ENCODE results near the gene CLDN8. TPM values are rescaled to one million over a fixed set of nuclear protein-coding genes. Genes with fewer than 3 reads are reported as not detected.
A peak's percentile ranks its signal among the peaks of the same experiment; 100 is the strongest.

Gene CLDN8
- 10 to 100 TPM; 65.7 to 89.0 TPM for total RNA-seq
- long read RNA-seq, transcript CLDN8-201 (1 exons, 2,068 nt), result major isoform, 133 of 133 reads
- long read RNA-seq, partial matches to known transcripts, result 0 of 133 reads
- long read RNA-seq, other reads (novel, unspliced or antisense), result 0 of 133 reads

GRCh38 chr21:30216041-30216723 is at the start of gene CLDN8:
Gene CLDN8, minus strand, starts transcription at chr21:30216097. Its CDS starts 172 bp downstream, at chr21:30215925.
- intact Hi-C loops (cut with DNase I, micrococcal nuclease), result no loop called here
- DNase-seq (peak; percentile 51 to 71), ATAC-seq (peak; percentile 99)

DNA sequence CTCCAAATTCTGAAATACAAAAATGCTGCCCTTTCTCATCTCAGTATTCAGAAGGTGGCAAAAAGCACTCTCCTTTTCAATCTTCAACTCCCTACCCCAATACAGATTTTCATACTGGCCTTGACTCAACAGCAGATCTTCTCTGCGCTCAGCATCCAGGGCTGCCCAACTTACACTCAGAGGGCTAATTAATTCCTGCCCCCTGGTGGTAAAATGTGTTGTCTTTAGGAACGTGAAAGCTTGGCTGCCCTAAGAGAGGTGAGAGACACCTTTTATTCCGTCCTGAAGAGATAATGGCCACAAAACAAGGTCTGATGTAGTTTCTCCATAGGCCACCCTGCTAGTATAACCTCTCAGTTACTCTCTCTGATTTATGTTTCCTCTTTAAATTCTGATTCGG is 41.9 kb upstream of the CLDN8 start:
- intact Hi-C loops (cut with DNase I, micrococcal nuclease), result no loop called here
- ATAC-seq (peak; percentile 30), DNase-seq (no peak)

DNA sequence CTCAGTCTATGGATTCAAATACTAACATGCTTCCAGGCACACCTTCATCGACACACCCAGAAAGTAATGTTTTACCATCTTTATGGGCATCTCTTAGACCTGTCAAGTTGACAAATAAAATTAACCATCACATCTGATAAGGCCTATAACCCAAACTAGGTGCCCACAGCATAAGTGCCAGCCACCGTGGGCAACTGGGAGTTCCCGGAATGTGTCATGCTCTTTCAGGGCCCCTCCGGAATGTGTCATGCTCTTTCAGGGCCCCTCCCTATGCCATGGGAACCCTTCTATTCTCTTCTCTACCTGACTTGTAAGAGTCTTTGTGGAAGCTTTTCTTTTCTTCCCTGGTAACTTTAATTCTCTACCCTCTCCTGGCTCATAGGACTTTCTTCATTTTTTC is 40.2 kb upstream of the CLDN8 start:
- ATAC-seq, result peak; percentile 89

GRCh38 chr21:30255679-30256078 is 39.8 kb upstream of the CLDN8 start:
- intact Hi-C loops (cut with DNase I, micrococcal nuclease), result no loop called here
- DNase-seq (no peak), ATAC-seq (peak; percentile 58)

More for the DNA sequence above, 40.2 kb upstream of the CLDN8 start:
- peak; percentile 46 to 47 for DNase-seq
- intact Hi-C loops (cut with DNase I, micrococcal nuclease), result no loop called here

DNA sequence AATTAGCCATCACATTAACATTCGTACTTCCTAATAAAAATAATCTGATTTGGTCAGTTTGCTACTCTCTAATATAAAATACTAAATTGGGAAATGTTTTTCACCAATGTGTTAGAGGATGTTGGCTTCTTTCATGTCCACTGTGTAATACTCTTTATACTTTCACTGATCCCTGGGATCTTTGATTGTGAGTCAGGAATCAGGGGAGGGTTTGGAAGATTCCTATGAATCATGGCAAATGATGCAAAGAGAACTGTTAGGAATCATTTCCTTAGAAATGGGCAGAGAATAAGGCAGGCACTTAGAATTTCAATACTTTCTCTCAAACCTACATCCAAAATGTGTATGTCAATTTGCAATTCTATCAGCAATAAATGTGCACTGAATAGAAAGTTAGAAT is 35.9 kb upstream of the CLDN8 start:
- ATAC-seq (no peak), DNase-seq (no peak)
- intact Hi-C loops (cut with DNase I, micrococcal nuclease), result no loop called here

DNA sequence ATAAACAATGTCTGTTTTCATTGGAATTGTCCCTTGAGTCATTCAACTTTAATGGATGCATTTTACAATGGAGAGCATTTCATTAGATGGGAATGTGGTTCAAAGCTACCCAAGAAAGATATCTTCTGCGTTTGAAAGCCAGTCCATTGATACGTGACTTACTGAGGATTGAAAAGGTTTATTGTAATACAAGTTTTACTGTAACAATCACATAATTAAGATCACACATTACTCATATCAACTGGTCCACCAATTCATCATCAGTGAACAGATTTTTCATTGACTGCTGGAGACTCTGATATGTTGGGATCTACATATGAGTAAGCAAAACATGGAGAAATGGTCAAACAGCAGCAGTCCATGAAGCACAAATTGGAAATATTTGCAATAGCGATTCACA is 34.0 kb upstream of the CLDN8 start:
- intact Hi-C loops (cut with DNase I, micrococcal nuclease), result no loop called here
- ATAC-seq, result no peak
- DNase-seq, result no peak

GRCh38 chr21:30248844-30249243 is 32.9 kb upstream of the CLDN8 start:
- intact Hi-C loops (cut with DNase I, micrococcal nuclease), result no loop called here
- ATAC-seq (no peak), DNase-seq (no peak)

DNA sequence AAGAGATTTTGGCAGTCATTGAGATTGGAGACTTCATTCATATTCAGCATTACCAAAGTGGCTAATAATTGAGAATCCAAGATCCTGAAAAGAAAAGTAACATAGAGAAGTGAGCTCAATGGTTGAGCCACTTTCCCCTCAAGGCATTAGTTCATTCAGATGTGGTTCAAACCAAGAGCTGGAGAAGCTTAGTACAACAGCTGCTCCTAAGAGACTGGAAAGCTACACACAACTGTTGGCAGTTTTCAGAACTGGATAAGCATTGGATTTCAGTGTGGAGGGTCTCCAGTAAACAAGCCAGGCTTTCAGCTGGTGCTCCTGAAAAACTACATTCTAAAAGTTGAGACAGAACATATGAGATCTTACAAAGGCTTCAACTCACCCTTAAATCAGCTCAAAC is 29.2 kb upstream of the CLDN8 start:
- DNase-seq, result no peak
- intact Hi-C loops (cut with DNase I, micrococcal nuclease), result no loop called here
- ATAC-seq, result no peak

- ATAC-seq (no peak), DNase-seq (no peak)
- intact Hi-C loops (cut with DNase I, micrococcal nuclease), result no loop called here
Measured at GRCh38 chr21:30243691-30244090, 27.8 kb upstream of the CLDN8 start.

GRCh38 chr21:30240661-30241060 is 24.8 kb upstream of the CLDN8 start:
- ATAC-seq, result no peak
- intact Hi-C loops (cut with DNase I, micrococcal nuclease), result no loop called here
- DNase-seq, result no peak

- DNase-seq (no peak), ATAC-seq (no peak)
- intact Hi-C loops (cut with DNase I, micrococcal nuclease), result no loop called here
Measured at GRCh38 chr21:30238168-30238567, 22.3 kb upstream of the CLDN8 start.

DNA sequence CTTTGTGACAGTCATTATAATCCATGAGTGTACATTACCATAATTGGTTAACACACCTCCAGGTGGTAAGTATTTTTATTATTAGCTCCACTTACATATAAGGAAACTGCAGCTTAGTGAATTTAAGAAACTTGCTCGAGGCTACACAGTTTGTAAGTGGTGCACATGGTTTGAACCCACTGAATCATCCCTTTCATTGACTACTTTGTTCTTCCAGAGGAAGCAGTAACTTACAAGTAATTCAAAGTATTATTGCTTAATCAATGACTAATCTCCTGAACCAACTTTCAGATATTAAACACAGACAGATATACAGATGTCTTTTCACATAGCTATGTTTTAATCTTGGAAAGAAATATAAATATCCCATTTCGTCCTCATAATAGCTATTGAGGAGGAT is 18.7 kb upstream of the CLDN8 start:
- DNase-seq (no peak), ATAC-seq (no peak)
- intact Hi-C loops (cut with DNase I, micrococcal nuclease), result no loop called here

DNA sequence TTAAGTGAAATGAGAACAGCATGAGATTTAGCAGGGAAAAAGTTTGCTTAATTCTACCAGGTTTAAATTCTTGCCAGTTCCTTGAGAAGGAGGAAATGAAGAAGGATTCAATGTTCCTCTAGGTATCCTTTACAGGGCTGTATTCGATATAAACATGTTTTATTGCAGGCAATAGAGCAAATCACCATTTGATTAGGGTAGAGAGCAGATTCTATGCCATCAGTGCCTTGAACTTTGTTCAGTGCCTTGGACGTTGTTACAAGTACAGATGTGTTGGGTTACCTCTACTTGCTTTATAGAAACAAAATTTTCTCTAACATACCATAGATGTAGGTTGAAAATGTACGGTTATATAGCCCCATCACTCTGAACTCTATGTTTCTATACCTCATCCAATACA is 18.2 kb upstream of the CLDN8 start:
- peak in 1 of 2 donors; percentile 34 for DNase-seq
- intact Hi-C loops (cut with DNase I, micrococcal nuclease), result no loop called here
- ATAC-seq, result peak; percentile 98

- DNase-seq, result no peak
- intact Hi-C loops (cut with DNase I, micrococcal nuclease), result no loop called here
- ATAC-seq, result peak; percentile 77
Measured at GRCh38 chr21:30233228-30234020, 17.5 kb upstream of the CLDN8 start.

- intact Hi-C loops (cut with DNase I, micrococcal nuclease), result no loop called here
- no peak for ATAC-seq
- DNase-seq, result no peak
Measured at GRCh38 chr21:30232011-30232410, 16.1 kb upstream of the CLDN8 start.

GRCh38 chr21:30227633-30228404 is 11.9 kb upstream of the CLDN8 start:
- ATAC-seq (peak; percentile 93), DNase-seq (peak in 1 of 2 donors; percentile 30)
- intact Hi-C loops (cut with DNase I, micrococcal nuclease), result no loop called here

GRCh38 chr21:30227128-30227527 is 11.2 kb upstream of the CLDN8 start:
- ATAC-seq (peak; percentile 40), DNase-seq (no peak)
- intact Hi-C loops (cut with DNase I, micrococcal nuclease), result no loop called here

DNA sequence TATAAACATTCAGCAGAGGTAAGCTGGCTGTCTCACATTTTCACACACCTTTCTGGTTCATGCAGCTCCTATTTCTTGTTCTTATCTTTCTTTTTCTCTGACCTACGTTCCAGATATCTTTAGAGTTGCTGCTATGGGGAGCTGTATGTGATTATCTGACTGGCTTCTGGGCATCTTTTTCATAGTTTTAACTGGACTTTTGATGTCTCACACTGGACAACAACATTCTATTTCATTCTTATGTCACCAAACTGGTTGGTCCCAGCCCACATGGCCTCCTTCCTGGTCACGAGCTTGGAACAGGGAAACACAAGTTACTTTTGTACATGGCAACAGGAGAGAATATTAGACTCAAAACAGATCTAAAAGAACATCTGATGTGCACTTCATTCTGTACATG is 7.7 kb upstream of the CLDN8 start:
- ATAC-seq, result no peak
- DNase-seq, result no peak

GRCh38 chr21:30222724-30223123 is 6.8 kb upstream of the CLDN8 start:
- ATAC-seq (no peak), DNase-seq (no peak)
- intact Hi-C loops (cut with DNase I, micrococcal nuclease), result no loop called here

More for the DNA sequence above, 7.7 kb upstream of the CLDN8 start:
- intact Hi-C loops (cut with DNase I, micrococcal nuclease), result no loop called here

Data from left colon (tissue), 2 donors.